Endothelial cell of hepatic sinusoid (primary cell): ENCODE data around the gene PKD2L2.
"Not testable (repeated sequence)": the region's sequence is repeated elsewhere in the genome, so short reads cannot be mapped to it uniquely, and the experiment has no call there.

ENCODE experiments used
- in situ Hi-C: cut with HindIII; loops from 2 replicates; pipeline ENCODE4 v1.10.0; 2017; ENCODE audit warnings: low sequenced_read_pairs

The PKD2L2 gene

DNA sequence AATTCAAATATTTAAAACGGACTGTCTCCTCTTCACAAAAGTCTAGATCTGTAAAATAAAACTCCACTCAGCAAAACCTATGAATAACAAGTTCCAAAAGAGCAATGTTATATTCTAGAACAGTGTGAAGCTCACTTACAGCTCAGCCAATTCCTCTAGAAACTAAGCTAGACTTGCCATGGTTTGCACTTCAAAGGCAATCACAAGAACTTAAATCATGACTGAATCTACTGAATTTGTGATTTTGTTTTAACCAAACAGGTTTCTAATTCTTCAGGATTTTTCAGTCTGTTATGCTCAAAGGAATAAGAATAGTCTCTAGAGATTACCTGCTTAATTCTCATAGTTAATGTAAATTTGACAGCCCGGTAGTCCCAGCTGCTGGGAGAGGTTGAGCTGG lies 1.4 kb upstream of the PKD2L2 start:
- in situ Hi-C loops: no loop called here

DNA sequence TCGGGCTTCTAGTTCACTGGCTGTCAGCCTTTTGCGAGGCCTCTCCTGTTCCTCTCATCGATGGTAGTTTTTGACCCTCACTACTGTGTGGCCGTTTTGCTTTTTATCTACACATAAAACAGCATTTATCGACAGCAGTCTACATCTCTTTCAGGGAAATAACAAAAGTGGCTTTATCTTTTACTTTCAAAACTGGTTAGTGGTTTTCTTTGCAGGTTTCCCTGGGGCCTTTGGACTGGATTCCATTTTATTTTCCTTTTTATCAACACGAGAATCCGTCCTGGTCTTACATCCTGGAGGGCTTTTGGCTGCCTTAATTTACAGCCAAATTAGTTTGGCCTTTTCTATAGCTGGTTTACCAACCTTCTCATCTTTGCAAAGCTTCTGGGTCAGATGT lies 793 bp upstream of the PKD2L2 start:
- in situ Hi-C loops: no loop called here

DNA sequence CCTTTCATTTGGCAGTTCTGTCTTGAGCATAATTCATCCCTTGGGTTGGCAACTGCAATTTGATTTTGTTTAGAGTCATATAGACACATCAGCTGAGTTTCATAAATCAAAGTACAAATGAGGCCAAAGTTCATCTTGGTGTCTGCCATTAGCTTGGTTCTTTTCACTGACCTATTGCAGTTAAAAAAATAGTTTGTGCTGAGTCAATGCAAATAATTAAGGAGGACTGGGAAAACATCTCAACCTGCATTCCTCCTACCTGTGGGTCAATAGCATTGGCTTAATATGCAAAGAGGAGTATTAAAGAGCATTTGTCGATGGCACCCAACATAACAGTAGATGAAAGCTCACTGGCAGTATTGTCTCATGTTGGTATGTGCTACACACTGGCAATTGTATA lies 1.6 kb downstream of the PKD2L2 start:
- in situ Hi-C loops: no loop called here

DNA sequence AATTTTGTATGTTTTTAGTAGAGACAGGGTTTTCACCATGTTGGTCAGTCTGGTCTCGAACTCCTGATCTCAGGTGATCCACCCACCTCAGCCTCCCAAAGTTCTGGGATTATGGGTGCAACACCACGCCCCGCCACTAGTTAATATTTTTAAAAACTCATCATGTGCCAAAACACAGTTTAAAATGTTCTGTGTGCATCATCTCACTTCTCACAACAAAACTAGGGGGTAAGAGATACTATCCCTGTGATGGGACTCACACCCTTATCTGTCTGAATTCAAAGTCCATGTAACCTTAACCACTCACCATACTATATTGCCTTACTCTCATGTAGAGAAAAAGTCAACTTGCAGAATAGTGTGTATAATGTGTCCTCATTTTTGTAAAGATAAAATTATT lies 2.6 kb downstream of the PKD2L2 start:
- in situ Hi-C loops: no loop called here

DNA sequence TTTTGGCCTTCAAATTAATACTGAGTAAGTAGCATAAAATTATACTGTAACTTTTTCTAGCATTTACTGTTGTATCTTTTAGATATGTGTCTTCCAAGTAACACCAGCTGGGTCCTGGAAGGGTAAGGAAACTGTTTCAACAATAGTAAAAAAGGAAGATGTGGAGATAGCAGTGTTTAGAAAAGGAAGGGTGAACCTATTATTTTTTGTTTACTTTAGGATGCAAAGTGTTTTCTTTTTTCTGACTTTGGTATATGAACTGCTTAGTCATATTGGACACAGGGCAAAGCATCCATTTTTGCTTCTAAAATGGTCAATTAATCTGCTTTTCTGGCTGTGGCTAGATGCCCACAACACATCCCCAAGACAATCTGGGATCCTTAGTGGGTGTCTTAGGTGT lies 5.3 kb downstream of the PKD2L2 start:
- in situ Hi-C loops: no loop called here

DNA sequence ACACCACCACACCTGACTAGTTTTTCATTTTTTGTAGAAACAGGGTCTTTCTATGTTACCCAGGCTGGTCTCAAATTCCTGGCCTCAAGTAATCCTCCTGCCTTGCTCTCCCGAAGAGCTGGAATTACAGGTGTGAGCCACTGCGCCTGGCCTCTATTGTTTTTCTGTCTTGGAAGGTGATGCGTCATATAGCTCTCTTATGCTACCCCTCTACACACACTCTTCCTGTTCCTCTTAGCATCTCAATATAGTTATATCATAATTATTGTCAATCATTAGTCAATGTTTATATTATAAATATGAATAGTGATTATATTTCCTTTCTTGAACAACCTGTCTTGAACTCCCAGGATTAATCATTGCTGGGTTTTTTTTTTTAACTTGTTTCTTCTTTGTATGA lies 7.3 kb downstream of the PKD2L2 start:
- in situ Hi-C loops: no loop called here

DNA sequence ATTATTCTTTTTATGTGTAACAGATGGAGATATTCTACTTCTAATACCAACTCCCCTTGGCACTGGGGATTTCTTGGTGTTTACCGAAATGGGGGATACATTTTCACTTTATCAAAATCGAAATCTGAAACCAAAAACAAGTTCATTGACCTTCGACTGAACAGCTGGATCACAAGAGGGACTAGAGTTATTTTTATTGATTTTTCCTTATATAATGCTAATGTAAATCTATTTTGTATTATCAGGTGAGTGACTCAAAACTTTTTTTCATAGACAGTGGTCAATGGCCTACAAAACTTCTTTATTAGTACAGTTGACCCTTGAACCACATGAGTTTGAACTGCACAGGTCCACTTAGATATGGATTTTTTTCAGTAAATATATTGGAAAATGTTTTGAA lies 10.2 kb downstream of the PKD2L2 start:
- in situ Hi-C loops: no loop called here

DNA sequence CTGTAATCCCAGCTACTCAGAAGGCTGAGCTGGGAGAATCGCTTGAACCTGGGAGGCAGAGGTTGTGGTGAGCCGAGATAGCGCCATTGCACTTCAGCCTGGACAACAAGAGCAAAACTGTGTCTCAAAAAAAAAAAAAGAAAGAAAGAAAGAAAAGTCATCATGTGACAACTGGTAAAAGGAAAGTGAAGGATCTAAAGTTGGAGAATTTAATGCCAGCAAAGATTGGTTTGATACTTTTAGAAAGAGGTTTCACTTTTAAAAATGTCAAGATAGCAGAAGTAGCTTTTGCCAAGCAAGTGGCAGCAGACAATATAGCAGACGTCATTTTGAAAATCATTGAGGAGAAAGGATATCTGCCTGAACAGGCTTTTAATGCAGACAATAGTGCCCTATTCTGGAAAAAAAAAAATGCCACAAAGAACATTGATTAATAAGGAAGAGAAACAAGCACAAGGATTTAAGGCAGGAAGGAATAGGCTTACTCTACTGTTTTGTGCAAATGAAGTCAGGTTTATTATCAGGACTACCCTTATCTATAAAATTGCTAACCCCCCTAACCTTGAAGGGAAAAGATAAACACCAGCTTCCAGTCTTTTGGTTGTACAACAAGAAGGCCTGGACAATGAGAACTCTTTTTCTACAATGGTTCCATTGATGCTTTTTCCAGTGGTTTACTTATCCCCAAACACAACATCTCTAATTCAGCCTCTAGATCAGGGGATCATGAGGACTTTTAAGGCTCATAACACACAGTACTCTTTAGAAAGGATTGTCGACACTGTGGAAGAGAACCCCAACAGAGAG lies 12.0 kb downstream of the PKD2L2 start:
- in situ Hi-C loops: no loop called here

DNA sequence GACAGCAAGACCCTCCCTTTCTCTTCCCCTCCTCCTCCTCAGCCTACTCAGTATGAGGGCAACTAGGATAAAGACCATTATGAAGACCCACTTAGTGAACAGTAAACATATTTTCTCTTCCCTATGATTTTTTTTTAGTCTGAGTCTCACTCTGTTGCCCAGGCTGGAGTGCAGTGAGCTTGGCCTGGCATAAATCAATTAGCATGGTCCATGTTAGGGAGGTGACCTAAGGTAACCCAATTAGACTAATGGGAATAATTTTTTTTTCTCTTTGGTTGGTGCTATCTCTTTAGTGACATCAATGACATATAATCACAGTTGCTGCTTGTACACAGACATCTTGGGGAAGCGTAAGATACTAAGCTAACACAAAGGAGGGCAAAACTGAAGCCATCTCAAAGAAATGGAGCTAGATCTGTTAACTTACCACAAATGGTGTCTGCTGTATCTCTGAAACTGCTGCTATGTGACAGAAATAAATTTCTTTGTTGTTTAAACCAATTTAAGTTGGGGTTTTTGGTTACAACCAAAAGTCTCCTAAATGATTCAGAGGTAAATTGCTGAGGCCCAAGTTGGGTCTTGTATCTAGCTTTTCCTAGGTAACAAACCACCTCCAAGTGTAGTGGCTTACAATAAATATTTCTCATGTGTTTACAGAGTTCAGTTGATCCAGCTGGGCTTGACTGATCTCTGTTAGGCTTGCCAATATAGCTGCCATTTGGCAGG lies 13.3 kb downstream of the PKD2L2 start:
- in situ Hi-C loops: no loop called here

DNA sequence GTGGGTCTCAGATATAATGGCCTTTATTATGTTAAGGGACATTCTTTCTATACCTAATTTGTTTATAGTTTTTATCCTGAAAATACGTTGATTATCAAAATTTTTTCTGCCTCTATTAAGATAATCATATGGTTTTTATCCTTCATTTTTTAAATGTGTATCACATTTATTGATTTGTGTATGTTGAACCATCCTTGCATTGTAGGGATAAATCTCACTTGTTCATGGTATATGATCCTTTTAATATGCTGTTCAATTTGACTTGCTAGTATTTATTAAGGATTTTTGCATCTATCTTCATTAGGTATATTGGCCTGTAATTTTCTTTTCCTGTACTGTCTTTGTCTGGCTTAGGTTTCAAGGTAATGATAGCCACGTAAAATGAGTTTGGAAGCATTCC lies 25.5 kb downstream of the PKD2L2 start:
- in situ Hi-C loops: loop anchor here (5.0 kb wide), 1 partner anchor 38 kb away; no protein-coding TSS in a partner anchor

DNA sequence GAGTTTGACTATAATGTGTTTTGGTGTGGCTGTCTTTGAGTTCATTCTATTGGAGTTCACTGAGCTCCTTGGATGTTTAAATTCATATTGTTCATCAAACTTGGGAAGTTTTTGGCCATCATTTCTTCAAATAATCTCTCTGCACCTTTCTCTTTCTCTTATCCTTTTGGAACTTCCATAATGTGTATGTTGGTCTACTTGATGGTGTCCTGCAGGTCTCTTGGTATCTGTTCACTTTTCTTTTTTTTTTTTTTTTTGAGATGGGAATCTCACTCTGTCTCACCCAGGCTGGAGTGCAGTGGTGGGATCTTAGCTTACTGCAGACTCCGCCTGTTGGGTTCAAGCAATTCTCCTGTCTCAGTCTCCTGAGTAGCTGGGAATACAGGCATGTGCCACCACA lies 27.7 kb downstream of the PKD2L2 start:
- in situ Hi-C loops: loop anchor here (5.0 kb wide), 1 partner anchor 35 kb away; no protein-coding TSS in a partner anchor

DNA sequence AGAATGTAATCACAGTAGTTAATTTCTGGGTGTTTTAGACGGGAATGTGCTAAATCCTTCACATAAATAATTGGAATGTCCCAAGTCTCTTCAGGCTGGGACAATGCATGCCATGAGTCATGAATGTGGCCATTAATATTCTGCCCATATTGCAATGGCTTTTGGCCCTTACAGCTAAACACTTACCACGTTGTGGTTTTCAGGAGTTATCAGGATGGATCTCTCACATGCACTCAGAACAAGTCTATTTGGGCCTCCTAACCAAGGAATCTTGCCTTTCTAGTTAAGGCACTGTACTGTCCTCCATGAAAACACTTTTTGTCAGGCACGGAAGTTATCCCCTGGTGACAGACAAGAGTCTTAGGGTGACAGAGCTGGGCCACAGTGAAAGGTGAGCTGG lies 32.7 kb downstream of the PKD2L2 start:
- in situ Hi-C loops: no loop called here

DNA sequence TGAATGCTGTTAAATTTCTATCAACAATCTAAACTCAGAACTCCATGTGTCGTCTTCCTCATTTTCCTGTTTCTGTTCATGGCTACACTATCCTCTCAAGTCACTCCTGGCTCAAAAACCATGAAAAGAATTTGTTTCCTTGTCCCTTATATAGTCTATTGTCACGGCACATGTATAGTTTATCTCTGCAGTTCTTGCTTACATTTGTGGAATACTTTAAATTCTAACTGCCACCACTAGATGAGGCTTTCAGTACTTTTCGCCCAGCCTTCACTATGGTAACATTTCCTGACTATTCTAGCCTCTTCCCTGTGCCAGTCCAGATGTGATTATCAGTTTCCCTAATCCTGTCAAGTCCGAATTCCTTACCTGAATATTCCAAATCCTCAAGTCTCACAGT lies 34.6 kb downstream of the PKD2L2 start:
- in situ Hi-C loops: no loop called here

DNA sequence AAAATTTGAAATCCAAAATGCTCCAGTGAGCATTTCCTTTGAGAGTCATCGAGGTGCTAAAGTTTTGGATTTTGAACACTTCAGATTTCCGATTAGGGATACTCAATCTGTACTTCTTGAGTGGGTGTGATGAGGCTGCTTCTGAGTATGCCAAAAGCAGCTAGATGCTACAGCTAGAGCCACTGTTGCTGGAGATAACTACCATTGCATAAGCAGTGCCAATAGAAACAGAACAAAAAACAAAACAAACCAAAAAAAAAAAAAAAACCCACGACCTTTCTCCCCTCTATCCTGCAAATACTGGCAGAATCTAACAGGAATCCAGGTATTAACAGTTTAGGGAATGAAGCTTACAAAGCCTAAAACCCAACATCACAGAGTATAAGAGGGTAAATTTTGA lies 43.5 kb downstream of the PKD2L2 start:
- in situ Hi-C loops: no loop called here

DNA sequence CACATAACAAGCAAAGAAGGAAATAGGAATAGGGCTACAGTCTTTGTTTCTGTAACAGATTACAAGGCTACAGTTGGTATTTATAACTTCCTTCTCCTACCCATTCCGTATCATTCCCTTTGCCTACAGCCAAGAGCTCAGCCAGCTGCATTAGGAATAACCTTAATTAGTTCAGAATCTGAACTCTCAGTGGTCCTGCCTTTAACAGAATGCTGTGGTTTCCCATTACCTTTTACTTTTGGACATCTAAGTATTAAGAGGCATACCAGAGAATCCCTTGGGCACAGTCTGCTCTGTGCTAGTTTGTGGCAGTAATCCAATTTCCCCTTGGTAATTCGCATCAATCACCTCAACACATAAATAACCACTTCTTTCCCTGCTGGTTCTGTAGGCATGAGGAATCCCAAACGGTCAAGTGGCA lies 44.2 kb downstream of the PKD2L2 start:
- in situ Hi-C loops: no loop called here

DNA sequence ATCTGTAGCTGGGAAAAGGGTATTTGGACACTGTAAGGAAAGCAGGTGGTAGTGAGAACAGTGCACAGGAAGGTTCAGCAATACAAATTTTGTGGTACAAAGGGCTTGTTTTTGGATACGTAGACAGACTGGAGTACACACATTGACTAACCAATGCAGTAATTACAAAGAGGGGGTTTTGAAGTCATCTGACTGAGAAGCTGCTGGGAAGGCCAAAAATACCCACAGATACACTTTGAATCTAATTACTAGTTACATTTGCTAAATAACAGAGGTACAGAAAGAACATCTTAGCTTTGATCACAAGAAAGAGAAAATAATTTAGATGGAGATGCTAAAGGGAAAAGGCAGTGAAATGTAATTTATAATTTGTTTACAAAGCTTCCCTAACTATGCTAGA lies 45.9 kb downstream of the PKD2L2 start:
- in situ Hi-C loops: no loop called here

DNA sequence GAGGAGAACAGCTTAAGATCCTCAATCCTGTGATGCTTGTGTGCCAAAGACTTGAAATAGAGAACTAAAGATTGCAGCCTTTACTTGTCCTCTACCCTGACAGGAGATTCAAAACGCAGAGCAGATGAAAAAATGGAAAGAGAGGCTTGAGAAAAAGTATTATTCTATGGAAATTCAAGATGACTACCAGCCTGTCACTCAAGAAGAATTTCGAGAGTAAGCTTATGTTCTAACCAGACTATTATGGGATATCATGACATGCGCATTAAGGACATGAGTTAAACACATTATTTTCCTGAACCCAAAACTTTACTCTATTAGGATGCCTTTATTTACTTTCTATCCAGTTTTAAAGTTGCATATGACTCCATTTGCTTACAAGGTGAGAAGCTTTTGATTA lies 46.4 kb downstream of the PKD2L2 start:
- in situ Hi-C loops: no loop called here

DNA sequence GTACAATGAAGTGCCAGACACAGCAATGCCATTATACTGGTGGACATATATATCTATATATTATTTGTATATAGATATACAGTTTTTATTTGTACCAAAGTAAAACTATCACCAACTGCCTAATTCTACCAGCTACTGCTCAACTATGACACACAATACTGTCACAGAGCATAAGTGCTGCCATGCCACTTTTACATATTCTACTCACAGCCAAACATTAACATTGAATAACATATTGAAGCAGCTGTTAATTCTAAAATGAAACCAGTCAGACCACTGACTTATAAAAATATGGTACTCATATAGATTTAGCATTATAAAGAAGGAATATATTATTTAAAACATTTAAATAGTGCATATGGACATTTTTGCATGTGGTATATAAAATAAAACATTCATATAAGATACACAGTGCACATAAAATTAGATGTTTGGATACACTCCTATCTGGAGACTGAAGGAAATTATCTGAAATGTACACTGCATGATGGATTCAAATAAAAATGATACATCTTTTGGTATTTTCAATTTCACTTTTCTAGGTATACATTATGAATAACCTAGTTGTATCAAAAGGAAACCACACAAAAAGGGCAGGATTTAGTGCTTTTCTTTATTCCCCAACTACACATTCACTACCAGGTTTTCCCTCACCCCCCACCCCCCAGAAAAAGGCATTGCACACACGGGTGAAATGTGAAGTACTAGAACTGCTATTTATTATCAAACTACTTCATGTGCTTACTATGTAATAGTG lies 48.9 kb downstream of the PKD2L2 start:
- in situ Hi-C loops: no loop called here

DNA sequence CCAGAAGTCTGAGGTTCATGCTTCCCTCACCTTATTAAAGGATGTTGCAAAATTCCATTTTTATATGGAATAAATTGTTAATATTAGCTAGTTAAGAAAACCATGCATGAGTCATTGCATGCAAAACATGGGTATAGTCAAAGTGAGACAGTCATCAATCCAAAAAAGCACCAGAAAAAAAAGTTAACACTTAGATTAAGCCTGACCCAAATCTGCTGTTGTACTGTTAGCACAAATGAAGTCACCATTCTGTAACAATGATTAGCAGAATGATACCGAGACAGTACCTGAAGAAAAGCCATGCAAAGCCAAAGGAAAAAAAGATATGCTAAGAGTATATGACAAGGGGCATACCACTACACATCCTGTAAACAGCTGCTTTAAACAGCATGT lies 49.5 kb downstream of the PKD2L2 start:
- in situ Hi-C loops: no loop called here

DNA sequence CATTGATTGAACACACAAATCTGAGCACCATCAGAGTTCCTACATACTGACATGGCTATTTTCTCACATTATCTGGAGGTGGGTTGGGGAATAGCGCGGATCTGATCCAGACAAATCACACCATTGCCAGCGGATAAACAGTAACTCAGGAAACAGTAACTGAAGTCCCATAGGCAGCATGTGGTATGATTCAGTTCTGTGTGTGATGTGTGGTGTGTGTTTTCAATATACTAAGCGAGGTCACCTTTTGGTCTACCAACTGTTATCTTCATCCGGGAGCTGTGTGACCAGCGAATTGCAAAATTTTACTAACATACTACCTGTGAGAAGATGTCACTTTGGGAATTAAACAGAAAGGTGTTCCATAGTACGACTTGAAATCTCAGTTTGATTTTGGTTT lies 50.1 kb downstream of the PKD2L2 start:
- in situ Hi-C loops: no loop called here

DNA sequence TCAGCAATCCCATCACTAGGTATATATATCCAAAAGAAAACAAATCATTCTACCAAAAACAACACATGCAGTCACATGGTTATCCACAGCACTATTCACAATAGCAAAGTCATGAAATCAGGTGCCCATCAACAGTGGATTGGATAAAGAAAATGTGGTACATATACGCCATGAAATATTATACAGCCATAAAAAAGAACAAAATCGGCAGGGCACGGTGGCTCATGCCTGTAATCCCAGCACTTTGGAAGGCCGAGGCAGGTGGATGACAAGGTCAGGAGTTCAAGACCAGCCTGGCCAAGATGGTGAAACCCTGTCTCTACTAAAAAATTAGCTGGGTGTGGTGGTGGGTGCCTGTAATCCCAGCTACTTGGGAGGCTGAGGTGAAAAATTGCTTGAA lies 55.0 kb downstream of the PKD2L2 start:
- in situ Hi-C loops: not testable (repeated sequence)

DNA sequence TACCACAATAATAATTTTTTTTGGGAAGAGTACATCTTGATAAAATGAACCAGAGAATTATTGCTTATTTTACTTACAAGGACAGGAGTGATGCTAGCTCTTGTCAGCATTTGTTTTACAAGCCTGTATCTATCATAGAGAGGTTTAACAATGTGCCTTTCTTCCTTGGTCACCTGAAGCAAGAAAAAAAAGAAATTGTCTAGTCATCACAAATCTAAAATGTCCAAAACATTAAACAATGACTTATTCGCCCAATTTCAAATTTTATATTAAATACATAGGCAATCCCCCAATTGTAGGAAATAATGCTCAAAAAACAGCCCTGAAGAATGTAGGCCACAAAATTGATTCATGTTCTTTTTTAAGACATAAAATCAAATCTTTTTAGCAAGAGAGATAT lies 56.6 kb downstream of the PKD2L2 start:
- in situ Hi-C loops: no loop called here
